C4-2B (cell line): ENCODE data around the gene YTHDF2.

Source experiments
- CTCF ChIP-seq: fragments of 450-650 bp; conservative IDR thresholded peaks from 2 replicates; pipeline ENCODE4 v1.5.1; 2017; ENCODE audit warnings: mild to moderate bottlenecking
- ZFX ChIP-seq: fragments of 450-650 bp; IDR thresholded peaks from 2 replicates; pipeline ENCODE4 v1.6.1; 2017

GRCh38 chr1:28720376-28720775, 16.4 kb upstream of the YTHDF2 start:
- TF ChIP-seq CTCF (no peak), ZFX (no peak)
